DND-41 (cell line): Measurements from ENCODE around the gene RGS18.

ENCODE experiments used
- CTCF ChIP-seq: IDR thresholded peaks from 2 replicates; pipeline ENCODE4 v1.5.1; 2012; ENCODE audit warnings: borderline replicate concordance, low read length, moderate library complexity, mild to moderate bottlenecking; ENCODE audit not compliant: poor library complexity, severe bottlenecking; ENCODE audit errors: extremely low read depth
- EZH2 ChIP-seq: IDR thresholded peaks from 3 replicates; pipeline ENCODE4 v1.6.1; 2012; ENCODE audit warnings: borderline replicate concordance, low read depth, mild to moderate bottlenecking, moderate library complexity, low read length, inconsistent platforms; ENCODE audit not compliant: severe bottlenecking

- TF ChIP-seq CTCF: no peak
- no peak for TF ChIP-seq EZH2
Observed at GRCh38 chr1:192167011-192167410, 8.7 kb downstream of the RGS18 start.
